Stimulated activated CD4-positive, alpha-beta T cell treated with anti-CD3 and anti-CD28 coated beads, Interleukin-1b, Interleukin-23, amount 100 ng/mL, for 48 hours (primary cell): ENCODE data around the gene PCDHGC4.

Source experiments
- DNase-seq: peaks from one replicate; pipeline ENCODE4 v3.0.0-alpha.2; 2020

PCDHGC4 gene

DNA sequence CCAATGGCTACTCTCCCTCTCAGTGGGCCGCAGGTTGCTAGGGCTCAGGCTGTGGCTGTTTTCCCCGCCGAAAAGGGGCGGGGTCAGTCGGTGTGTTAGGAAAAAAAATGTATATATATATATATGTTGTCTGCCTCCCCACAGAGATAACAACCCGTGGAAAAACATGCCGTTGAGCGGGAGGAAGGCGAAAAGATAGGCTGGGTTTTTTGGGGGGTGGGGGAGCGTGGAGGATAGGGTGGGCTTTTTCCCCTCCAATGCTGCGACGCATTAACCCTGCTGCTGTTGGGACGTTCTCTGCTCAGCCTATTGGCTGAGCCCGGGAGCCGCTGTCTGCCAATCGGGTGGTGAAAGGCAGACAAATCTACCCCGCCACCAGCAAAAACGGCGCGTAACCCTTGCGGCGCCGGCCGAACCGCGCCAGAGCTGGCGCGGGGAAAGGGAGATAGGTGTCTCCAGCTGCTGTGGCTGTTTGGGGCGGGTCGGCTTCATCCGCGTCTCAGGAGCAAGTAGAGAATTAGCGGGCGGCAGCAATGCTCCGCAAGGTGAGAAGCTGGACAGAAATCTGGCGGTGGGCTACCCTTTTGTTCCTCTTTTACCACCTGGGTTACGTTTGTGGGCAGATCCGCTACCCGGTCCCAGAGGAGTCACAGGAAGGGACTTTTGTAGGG lies at the start of gene PCDHGC4:
Gene PCDHGC4 (plus strand): TSS at position 390 of the 671 bp plus-strand sequence. CDS start 144 bp downstream, at position 534.
- no peak for DNase-seq

DNA sequence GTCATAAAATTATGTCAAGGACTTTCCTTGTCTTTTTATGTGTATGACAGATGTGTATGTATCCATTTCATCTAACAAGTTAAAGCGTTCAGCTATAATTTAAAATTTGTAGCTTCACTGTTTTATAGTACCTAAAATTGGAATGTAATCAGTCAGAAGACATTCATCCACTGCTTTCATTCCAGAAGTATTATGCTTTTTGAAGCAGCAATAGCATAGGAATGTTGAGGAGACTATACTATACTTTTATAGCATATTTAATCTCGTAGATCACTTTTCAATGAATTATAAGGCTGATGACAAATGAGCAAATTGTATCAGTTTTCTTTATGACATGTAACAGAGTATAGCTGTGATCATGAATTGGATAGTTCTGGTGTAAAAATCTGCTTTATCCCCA lies 47.6 kb upstream of the PCDHGC4 start:
- DNase-seq = no peak

DNA sequence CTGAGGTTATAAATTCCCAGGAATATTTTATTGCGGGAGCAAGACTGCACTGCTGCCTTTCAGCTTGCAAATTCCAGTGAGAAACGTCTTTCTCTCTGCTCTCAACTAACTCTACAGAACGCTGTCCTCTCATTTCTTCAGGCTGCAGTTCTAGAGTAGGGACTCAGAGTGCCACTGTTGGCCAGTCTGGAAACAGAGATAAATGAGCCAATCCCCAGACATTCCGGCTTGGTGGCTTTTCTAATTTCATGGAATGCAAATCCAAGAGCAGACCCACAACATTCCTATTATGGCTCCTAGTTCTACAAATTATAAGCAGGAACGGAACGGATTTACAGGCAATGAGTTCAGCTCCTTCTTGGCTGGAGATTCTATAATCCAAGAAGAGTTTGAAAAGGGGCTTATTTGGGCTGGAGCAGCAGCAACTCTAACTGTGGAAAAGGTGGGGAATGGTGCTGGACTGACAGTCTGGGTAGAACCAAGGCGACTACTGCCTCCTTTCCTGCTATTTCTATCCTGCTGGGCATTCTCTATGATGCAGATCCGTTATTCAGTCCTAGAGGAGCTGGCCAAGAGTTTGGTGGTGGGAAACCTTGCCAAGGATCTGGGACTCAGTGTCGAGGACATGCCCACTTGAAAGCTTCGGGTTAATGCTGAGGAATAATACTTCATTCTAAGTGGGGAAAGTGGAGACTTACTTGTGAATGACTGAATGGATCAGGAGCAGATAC lies 45.3 kb upstream of the PCDHGC4 start:
- no peak for DNase-seq

DNA sequence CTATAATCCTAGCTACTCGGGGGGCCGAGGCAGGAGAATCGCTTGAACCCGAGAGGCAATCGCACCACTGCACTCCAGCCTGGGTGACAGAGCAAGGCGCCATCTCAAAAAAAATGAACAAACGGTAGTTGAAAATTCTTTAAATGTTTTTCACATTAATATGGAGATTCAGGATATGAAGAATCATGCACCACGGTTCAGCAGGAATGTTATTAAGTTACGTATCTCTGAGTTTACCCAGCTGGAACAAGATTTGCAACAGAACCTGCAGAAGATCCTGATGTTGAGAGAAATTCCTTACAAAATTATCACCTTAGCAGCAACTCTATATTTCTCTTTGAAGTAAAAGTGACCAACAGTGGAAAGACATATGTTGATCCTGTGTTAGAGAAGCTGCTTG lies 44.5 kb upstream of the PCDHGC4 start:
- DNase-seq = no peak

DNA sequence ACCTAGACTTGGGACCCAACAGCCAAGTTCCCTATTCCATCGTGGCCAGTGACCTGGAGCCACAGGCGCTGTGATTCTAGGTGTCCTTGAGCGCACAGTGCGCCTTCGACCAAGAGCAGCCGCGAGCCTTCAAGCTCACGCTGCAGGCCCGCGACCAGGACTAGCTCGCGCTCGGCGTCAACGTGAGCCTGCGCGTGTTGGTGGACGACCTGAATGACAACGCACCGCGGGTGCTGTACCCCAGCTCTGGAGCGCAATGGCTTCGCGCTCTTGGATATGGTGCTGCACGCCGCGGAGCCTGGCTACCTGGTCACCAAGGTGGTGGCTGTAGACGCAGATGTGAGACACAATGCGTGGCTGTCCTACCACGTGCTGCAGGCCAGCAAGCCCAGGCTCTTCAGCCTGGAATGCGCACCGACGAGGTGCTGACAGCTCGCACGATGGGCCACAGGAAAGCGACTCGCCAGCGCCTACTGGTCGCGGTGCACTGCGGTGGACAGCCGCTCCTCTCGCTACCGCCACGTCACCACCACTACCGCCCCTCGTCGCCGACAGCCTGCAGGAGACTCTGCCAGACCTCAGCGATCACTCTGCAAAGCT lies 43.2 kb upstream of the PCDHGC4 start:
- DNase-seq = no peak

DNA sequence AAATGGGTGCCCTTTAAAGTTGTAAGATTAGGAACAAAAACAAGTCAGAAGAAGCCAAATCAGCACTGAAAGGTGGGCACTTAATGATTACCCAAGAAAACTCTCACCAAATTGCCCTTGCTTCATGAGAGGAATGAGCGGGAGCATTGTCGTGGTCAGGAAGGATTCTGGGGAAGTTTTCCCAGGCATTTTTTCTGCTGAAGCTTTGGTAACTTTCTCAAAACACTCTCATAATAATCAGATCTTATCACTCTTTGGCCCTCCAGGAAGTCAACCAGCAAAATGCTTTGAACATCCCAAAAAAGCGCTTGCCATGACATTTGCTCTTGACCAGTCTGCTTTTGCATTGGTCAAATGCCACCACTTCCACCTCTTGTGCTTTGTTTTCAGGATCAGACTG lies 19.5 kb upstream of the PCDHGC4 start:
- no peak for DNase-seq

DNA sequence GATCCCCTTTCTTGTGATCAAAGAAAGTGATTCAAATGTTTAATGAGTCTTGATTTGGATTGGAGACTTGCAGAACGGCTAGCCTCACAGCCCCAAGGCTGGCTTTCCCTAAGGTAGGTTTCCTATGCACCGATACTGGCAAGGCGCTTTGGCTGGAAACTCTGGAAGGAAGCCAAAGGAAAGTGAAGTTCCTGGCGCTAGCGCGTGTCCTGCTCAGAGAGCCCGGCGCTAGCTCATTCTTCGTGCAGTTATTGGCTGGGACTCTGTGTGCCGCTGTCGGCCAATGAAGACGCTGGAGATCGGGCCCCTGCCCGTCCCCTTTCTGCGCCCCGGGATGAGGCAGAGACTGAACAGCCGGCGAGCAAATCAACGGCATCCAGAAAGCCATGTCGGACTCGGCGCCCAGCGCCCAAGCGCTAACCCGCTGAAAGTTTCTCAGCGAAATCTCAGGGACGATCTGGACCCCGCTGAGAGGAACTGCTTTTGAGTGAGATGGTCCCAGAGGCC lies 9.2 kb upstream of the PCDHGC4 start, which contains the start of gene PCDHGC3:
Gene PCDHGC3 (plus strand): TSS at position 342 of the 507 bp plus-strand sequence. CDS start 151 bp downstream, at position 493.
- DNase-seq = peak; percentile 62

DNA sequence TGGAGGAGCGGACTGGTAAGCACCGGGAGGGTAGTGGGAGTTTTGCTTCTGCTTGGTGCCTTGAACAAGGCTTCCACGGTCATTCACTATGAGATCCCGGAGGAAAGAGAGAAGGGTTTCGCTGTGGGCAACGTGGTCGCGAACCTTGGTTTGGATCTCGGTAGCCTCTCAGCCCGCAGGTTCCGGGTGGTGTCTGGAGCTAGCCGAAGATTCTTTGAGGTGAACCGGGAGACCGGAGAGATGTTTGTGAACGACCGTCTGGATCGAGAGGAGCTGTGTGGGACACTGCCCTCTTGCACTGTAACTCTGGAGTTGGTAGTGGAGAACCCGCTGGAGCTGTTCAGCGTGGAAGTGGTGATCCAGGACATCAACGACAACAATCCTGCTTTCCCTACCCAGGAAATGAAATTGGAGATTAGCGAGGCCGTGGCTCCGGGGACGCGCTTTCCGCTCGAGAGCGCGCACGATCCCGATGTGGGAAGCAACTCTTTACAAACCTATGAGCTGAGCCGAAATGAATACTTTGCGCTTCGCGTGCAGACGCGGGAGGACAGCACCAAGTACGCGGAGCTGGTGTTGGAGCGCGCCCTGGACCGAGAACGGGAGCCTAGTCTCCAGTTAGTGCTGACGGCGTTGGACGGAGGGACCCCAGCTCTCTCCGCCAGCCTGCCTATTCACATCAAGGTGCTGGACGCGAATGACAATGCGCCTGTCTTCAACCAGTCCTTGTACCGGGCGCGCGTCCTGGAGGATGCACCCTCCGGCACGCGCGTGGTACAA lies 8.5 kb upstream of the PCDHGC4 start:
- no peak for DNase-seq

DNA sequence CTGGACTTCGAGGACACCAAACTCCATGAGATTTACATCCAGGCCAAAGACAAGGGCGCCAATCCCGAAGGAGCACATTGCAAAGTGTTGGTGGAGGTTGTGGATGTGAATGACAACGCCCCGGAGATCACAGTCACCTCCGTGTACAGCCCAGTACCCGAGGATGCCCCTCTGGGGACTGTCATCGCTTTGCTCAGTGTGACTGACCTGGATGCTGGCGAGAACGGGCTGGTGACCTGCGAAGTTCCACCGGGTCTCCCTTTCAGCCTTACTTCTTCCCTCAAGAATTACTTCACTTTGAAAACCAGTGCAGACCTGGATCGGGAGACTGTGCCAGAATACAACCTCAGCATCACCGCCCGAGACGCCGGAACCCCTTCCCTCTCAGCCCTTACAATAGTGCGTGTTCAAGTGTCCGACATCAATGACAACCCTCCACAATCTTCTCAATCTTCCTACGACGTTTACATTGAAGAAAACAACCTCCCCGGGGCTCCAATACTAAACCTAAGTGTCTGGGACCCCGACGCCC lies 7.7 kb upstream of the PCDHGC4 start:
- DNase-seq = no peak

DNA sequence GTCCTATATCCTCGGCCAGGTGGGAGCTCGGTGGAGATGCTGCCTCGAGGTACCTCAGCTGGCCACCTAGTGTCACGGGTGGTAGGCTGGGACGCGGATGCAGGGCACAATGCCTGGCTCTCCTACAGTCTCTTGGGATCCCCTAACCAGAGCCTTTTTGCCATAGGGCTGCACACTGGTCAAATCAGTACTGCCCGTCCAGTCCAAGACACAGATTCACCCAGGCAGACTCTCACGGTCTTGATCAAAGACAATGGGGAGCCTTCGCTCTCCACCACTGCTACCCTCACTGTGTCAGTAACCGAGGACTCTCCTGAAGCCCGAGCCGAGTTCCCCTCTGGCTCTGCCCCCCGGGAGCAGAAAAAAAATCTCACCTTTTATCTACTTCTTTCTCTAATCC lies 7.0 kb upstream of the PCDHGC4 start:
- DNase-seq = no peak

DNA sequence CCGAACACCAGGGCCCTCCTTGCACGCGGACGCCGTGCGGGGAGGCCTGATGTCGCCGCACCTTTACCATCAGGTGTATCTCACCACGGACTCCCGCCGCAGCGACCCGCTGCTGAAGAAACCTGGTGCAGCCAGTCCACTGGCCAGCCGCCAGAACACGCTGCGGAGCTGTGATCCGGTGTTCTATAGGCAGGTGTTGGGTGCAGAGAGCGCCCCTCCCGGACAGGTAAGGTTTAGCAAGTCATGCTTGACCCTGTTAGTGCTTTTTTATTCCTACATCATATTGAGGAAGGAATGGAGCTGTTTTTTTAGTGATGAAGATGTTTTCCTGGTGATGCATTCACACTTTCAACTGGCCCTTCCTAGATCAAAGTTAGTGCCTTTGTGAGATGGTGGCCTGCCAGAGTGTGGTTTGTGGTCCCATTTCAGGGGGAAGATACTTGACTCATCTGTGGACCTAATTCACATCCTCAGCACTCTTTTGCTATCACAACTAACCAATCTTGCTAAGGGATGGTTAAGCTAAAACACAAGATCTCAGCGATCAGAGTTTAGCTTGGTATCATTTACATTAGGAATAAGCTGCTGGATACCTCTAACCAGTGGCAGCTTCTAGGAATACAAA lies 6.4 kb upstream of the PCDHGC4 start:
- DNase-seq = no peak

DNA sequence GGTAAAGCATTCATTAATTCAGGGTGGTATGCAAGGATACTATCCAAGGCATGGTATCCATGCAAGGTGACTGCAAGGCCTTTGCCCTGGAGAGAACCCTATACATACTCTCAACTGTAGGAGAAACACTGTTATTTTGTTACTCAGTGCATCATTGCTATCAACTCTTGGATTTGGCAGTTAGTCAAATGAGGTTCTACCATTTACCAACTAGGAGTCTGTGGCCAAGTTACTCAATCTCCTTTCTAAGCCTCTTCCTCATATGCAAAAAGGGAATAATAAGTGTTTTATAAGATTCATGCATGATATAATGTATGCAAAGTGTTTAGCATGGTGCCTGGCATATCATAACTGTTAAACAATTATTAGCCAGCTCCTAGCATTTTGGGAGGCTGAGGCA lies 5.1 kb upstream of the PCDHGC4 start:
- no peak for DNase-seq

DNA sequence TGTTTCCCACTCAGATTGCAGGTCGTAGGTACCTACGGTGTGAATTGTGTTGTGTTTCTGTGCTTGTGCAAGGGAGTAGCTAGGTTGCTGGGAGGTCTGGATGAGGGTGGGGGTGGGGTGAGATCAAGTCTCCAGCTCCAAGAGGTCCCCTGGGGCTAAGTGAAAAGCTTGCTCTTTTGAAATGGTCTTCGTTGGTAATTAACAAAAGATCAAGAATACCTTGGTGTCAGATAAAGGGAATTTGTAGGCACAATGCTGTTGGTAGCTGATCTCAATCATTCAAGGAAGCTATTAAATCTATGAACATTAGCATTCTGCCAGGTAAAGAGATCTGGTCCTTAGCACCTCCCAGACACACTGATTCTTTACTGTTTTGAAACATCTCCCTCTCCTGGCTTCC lies 928 bp upstream of the PCDHGC4 start:
- no peak for DNase-seq

DNA sequence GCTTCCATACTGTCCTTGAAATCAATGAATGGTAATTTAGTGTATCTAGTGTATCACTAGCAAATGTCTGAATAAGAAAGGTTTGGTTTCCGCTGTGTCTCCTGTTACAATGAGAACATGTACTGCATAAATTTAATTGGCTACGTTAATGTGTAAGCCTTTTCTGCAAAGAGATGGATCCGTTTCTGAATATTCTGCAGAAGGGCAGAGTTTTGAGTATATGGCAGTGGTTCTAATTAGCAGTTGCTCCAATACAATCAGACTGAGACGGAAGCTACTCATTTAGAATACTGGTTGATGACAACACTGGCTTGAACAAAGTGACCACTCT lies 555 bp upstream of the PCDHGC4 start:
- no peak for DNase-seq

DNA sequence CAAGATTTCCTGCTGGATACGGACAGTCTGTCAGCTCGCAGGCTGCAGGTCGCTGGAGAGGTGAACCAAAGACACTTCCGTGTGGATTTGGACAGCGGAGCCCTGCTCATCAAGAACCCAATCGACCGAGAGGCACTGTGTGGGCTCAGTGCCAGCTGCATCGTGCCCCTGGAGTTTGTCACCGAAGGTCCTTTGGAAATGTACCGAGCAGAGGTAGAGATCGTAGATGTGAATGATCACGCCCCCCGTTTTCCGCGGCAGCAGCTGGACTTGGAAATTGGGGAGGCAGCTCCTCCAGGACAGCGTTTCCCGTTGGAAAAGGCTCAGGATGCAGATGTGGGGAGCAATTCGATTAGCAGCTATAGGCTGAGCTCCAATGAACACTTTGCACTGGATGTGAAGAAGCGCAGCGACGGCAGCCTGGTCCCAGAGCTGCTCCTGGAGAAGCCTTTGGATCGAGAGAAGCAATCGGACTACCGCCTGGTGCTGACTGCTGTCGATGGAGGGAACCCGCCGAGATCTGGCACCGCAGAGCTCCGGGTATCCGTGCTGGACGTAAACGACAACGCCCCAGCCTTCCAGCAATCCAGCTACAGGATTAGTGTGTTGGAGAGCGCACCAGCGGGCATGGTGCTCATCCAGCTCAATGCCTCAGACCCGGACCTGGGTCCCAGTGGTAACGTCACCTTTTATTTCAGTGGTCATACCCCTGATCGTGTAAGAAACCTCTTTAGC lies 658 bp downstream of the PCDHGC4 start:
- no peak for DNase-seq

DNA sequence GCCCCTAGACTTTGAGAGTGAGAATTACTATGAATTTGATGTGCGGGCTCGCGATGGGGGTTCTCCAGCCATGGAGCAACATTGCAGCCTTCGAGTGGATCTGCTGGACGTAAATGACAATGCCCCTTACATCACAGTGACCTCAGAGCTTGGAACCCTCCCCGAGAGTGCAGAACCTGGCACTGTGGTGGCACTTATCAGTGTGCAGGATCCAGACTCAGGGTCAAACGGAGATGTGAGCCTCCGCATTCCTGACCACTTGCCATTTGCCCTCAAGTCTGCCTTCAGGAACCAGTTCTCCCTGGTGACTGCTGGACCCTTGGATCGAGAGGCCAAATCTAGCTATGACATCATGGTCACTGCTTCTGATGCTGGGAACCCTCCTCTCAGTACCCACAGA lies 1.3 kb downstream of the PCDHGC4 start:
- DNase-seq = no peak

DNA sequence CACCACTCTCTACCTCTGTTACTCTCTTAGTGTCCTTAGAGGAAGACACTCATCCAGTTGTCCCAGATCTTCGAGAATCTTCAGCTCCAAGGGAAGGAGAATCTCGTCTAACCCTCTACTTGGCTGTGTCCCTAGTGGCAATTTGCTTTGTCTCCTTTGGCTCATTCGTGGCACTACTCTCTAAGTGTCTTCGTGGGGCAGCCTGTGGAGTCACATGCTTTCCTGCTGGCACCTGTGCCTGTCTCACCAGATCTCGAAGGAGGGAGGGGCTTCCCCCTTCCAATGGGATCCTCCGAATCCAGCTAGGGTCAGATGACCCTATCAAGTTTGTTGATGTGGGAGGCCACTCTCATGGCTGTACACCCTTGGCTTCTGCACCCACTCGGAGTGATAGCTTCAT lies 2.3 kb downstream of the PCDHGC4 start:
- DNase-seq = no peak

DNA sequence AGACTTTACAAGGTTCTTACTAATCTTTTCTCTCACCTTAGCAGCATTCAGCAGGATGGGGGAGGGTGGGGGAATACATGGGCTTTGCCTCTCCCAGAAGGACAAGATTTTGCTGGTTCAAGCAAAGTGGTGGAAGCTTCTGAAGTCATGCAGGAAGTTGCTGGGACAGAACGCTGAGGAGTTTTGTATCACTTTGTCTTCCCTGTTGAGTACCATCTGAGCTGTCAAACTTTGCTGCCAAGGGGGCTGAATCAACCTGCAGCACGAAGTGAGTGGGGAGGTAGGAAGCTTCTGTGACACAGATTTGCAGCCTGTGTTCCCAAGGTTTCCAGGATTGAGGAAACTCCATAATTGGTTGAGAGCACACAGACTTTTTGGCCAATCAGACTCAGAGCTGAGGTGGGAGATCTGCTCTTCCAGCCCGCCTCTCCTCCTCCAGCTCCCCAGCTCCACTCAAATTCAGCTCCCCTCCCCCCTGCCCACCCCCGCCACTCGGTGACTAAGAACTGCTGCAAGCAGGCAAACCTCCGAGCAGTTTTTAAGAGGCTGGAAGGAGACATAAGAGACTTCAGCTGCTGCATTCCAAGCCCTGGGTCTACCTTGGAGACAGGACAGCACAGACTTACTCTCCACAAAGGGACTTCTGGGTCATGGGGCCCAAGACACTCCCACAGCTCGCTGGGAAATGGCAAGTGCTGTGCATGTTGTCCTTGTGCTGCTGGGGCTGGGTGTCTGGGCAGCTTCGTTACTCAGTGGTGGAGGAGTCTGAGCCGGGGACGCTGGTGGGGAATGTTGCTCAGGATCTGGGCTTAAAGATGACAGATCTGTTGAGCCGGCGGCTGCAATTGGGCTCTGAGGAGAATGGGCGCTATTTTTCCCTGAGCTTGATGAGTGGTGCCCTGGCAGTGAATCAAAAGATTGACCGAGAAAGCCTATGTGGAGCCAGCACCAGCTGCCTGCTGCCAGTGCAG lies 4.0 kb downstream of the PCDHGC4 start, which contains the start of gene PCDHGC5:
Gene PCDHGC5 (plus strand): TSS at position 491 of the 971 bp plus-strand sequence. CDS start 160 bp downstream, at position 651.
- DNase-seq = no peak

DNA sequence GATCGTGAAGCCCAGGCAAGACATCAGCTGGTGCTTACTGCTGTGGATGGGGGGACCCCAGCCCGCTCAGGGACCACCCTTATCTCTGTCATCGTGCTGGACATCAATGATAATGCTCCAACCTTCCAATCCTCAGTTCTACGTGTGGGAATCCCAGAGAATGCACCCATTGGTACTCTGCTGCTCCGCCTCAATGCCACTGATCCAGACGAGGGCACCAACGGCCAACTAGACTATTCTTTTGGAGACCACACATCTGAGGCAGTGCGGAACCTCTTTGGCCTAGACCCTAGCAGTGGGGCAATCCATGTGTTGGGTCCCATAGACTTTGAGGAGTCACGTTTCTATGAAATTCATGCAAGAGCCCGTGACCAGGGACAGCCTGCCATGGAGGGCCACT lies 5.0 kb downstream of the PCDHGC4 start:
- DNase-seq = no peak

DNA sequence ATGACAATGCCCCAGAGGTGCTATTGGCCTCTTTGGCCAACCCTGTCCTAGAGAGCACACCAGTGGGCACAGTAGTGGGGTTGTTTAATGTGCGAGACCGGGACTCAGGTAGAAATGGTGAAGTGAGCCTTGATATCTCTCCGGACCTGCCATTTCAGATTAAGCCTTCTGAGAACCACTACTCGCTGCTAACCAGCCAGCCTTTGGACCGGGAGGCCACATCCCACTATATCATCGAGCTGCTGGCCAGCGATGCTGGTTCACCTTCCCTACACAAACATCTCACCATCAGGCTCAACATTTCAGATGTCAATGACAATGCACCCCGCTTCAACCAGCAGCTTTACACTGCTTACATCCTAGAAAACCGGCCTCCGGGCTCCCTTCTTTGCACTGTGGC lies 5.4 kb downstream of the PCDHGC4 start:
- DNase-seq = no peak
